HT1080 (cell line): Measurements from ENCODE around the gene CHURC1. TPM values are rescaled to one million over a fixed set of nuclear protein-coding genes. Genes with fewer than 3 reads are reported as not detected.

Source experiments
- DNase-seq: peaks from one replicate; pipeline ENCODE4 v3.0.0-alpha.2; 2015; ENCODE audit warnings: low read depth
- total RNA-seq: library from RNA; depleted of rRNA; stranded (reverse); fragments of >200 nt; shearing (Covaris generic); gene quantifications from 2 replicates; pipeline ENCODE4 v1.2.3, GENCODE V29; 2014

CHURC1 gene
- total RNA-seq, 1 experiment from 2014 or later = 33.0 TPM

- DNase-seq = no peak
These were observed 40.4 kb downstream of the CHURC1 start for GRCh38 chr14:64954491-64955240.

- DNase-seq = no peak
These were observed 41.0 kb downstream of the CHURC1 start for GRCh38 chr14:64955297-64955696.

- DNase-seq = no peak
These were observed 42.6 kb downstream of the CHURC1 start for GRCh38 chr14:64956697-64957406.

GRCh38 chr14:64958201-64958600 is 43.9 kb downstream of the CHURC1 start:
- DNase-seq = no peak

- no peak for DNase-seq
These were observed 44.5 kb downstream of the CHURC1 start for GRCh38 chr14:64958743-64959142.

GRCh38 chr14:64960762-64961276 is 46.6 kb downstream of the CHURC1 start:
- DNase-seq = no peak

- DNase-seq = no peak
These were observed 49.4 kb downstream of the CHURC1 start for GRCh38 chr14:64963611-64964010.

- DNase-seq = no peak
These were observed 51.2 kb downstream of the CHURC1 start for GRCh38 chr14:64965356-64966000.

- DNase-seq = no peak
These were observed 52.7 kb downstream of the CHURC1 start for GRCh38 chr14:64966976-64967375.

- no peak for DNase-seq
These were observed 53.9 kb downstream of the CHURC1 start for GRCh38 chr14:64968167-64968566.

GRCh38 chr14:64968651-64969050 is 54.4 kb downstream of the CHURC1 start:
- peak; percentile 53 for DNase-seq

- DNase-seq = no peak
These were observed 55.8 kb downstream of the CHURC1 start for GRCh38 chr14:64970041-64970440.

GRCh38 chr14:64970776-64971477 is 56.7 kb downstream of the CHURC1 start:
- peak; percentile 61 for DNase-seq

- no peak for DNase-seq
These were observed 57.3 kb downstream of the CHURC1 start for GRCh38 chr14:64971491-64971942.

GRCh38 chr14:64971943-64972791 is 57.9 kb downstream of the CHURC1 start, which contains the start of gene RAB15:
RAB15 (minus strand) TSS chr14:64972336; CDS start chr14:64972076, 260 bp downstream.
- DNase-seq = no peak

GRCh38 chr14:64973026-64973442 is 58.8 kb downstream of the CHURC1 start:
- no peak for DNase-seq

- no peak for DNase-seq
These were observed 59.6 kb downstream of the CHURC1 start for GRCh38 chr14:64973826-64974225.

- DNase-seq = no peak
These were observed 60.3 kb downstream of the CHURC1 start for GRCh38 chr14:64974563-64974962.

- peak; percentile 74 for DNase-seq
These were observed 65.2 kb downstream of the CHURC1 start for GRCh38 chr14:64979336-64980074.
